Dendritic cell treated with granulocyte-macrophage colony-stimulating factor and Interleukin-4, amounts not matched to agents 40 ng/mL and 50 ng/mL, for 4 days (primary cell): ENCODE results near the gene ZNF439.
A peak's percentile ranks its signal among the peaks of the same experiment; 100 is the strongest.
"Not testable (repeated sequence)": the region's sequence is repeated elsewhere in the genome, so short reads cannot be mapped to it uniquely, and the experiment has no call there.

ENCODE experiments used
- H3K27ac Mint-ChIP-seq: one replicate; pipeline ENCODE4 v1.8.0; 2022; ENCODE audit warnings: mild to moderate bottlenecking, mixed read lengths
- H3K27me3 Mint-ChIP-seq: one replicate; pipeline ENCODE4 v1.8.0; 2022; ENCODE audit warnings: mild to moderate bottlenecking, mixed read lengths
- H3K36me3 Mint-ChIP-seq: one replicate; pipeline ENCODE4 v1.8.0; 2022; ENCODE audit warnings: low read depth, mixed read lengths
- H3K4me1 Mint-ChIP-seq: one replicate; pipeline ENCODE4 v1.8.0; 2022; ENCODE audit warnings: low read depth, mixed read lengths
- H3K4me3 Mint-ChIP-seq: one replicate; pipeline ENCODE4 v1.8.0; 2022; ENCODE audit warnings: mild to moderate bottlenecking, moderate library complexity, mixed read lengths
- H3K9me3 Mint-ChIP-seq: one replicate; pipeline ENCODE4 v1.8.0; 2022; ENCODE audit warnings: mixed read lengths
- intact Hi-C: fragments of 100-400 bp; cut with micrococcal nuclease; formaldehyde crosslinking; loops from one replicate; pipeline ENCODE4 v1.15.0; 2022

The ZNF439 gene

DNA sequence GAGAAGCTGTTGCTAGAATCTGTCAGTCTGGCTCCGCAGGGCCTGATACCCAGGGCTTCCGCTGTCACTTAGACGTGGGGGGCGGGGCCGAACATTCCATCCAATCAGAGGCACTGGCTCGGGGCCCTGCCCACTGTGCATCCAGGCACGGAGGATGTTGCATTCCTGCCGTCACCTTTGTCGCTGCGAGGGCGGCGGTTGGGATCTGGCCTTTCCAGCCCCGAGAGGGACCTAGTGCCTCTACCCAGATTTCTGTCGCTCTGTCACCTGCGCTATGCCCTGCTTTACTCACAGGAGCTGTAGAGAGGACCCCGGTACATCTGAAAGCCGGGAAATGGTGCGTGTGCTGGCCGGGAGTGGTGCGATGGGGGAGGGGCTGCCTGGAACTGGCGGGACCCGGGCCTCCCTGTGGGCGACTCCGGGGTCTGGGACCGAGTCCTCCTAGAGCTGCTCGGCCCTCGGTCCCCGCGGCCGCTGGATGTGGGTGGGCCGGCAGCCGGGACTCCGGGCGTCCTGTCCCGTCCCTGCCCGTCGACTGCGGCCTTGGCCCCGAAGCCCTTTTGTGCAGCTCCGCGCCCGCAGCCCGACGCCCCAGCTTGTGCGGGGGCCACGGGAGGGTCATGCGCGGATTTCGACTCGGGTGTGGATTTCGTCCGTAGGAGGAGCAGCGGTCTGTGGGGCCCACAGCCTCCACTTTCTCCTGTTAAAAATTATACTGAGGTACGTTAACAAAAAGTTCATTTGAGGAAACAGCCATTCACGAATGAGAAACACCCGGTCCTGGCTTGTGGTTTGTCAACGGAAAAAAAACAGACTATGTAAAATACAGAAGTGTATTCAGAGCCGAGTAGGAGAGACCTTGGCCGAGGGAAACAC, at the start of gene ZNF439:
ZNF439 (plus strand) TSS at position 133 of the 876 bp plus-strand sequence; CDS start at position 275, 142 bp downstream.
- peak within 1 kb of the TSS; percentile 58 for H3K27ac Mint-ChIP-seq

DNA sequence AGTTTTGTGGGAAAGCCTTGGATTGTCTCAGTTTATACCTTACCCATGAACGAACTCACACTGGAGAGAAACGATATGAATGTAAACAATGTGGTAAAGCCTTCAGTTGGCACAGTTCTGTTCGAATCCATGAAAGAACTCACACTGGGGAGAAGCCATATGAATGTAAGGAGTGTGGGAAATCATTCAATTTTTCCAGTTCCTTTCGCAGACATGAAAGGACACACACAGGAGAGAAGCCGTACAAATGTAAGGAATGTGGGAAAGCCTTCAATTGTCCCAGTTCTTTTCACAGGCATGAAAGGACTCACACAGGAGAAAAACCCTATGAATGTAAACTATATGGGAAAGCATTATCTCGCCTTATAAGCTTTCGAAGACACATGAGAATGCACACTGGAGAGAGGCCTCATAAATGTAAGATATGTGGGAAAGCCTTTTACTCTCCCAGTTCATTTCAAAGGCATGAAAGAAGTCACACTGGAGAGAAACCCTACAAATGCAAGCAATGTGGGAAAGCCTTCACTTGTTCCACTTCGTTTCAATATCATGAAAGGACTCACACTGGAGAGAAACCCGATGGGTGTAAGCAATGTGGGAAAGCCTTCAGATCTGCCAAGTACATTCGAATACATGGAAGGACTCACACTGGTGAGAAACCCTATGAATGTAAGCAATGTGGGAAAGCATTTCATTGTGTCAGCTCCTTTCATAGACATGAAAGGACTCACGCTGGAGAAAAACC, 42.0 kb upstream of the ZNF439 start:
- Mint-ChIP-seq H3K9me3 (peaks cover 54% of the 10 kb centered on the region), H3K4me3 (no peak overlapping the region), H3K27ac (no peak overlapping the region), H3K4me1 (no peaks in the 10 kb centered on the region), H3K36me3 (peaks cover 27% of the 10 kb centered on the region), H3K27me3 (no peaks in the 10 kb centered on the region)
- intact Hi-C loops, result no loop called here

More for the DNA sequence above, at the start of gene ZNF439:
- Mint-ChIP-seq H3K9me3 (peaks cover 37% of the 10 kb centered on the region), H3K36me3 (peaks cover 28% of the 10 kb centered on the region), H3K4me1 (peaks cover 15% of the 10 kb centered on the region), H3K4me3 (peak within 1 kb of the TSS; percentile 71), H3K27me3 (no peaks in the 10 kb centered on the region)
- intact Hi-C loops, result loop anchor here (1.0 kb wide), 1 partner anchor 35 kb away; the partner anchor contains the start of gene ZNF440

DNA sequence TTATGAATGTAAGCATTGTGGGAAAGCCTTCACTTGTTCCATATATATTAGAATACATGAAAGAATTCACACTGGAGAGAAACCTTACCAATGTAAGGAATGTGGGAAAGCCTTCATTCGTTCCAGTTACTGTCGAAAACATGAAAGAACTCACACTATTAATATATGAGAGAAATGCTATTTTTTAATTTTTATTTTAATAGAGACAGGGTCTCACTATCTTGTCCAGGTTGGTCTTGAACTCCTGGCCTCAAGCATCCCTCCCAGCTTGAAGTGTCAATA, 41.5 kb upstream of the ZNF439 start:
- Mint-ChIP-seq H3K4me1 (no peaks in the 10 kb centered on the region), H3K27me3 (no peaks in the 10 kb centered on the region), H3K4me3 (no peak overlapping the region), H3K36me3 (peaks cover 27% of the 10 kb centered on the region), H3K27ac (no peak overlapping the region), H3K9me3 (peaks cover 54% of the 10 kb centered on the region)
- intact Hi-C loops, result no loop called here

DNA sequence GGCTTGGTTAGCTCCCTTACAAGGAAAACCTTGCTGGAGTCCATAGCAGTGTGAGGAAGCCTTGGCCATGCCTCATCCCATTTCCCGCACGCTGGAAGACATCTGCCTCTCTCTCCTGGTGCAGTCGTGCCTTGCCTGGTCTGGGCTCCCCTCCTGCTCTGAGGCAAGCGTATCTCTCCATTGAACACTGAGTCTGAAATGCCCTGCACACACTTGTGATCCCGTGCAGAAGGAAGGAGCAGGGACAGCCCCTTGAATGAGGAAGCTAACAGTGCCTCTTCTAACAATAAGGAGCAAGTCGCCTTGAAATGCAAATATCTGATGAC, 34.9 kb upstream of the ZNF439 start:
- Mint-ChIP-seq H3K4me3 (peak overlapping the region; percentile 90), H3K27me3 (no peaks in the 10 kb centered on the region), H3K4me1 (peaks cover 23% of the 10 kb centered on the region), H3K9me3 (peaks cover 30% of the 10 kb centered on the region), H3K36me3 (peaks cover 47% of the 10 kb centered on the region), H3K27ac (peak overlapping the region; percentile 92)
- intact Hi-C loops, result loop anchor here (1.0 to 2.0 kb wide), 2 partner anchors 15 to 35 kb away; partner anchors contain the start of genes ZNF439 and ZNF491

DNA sequence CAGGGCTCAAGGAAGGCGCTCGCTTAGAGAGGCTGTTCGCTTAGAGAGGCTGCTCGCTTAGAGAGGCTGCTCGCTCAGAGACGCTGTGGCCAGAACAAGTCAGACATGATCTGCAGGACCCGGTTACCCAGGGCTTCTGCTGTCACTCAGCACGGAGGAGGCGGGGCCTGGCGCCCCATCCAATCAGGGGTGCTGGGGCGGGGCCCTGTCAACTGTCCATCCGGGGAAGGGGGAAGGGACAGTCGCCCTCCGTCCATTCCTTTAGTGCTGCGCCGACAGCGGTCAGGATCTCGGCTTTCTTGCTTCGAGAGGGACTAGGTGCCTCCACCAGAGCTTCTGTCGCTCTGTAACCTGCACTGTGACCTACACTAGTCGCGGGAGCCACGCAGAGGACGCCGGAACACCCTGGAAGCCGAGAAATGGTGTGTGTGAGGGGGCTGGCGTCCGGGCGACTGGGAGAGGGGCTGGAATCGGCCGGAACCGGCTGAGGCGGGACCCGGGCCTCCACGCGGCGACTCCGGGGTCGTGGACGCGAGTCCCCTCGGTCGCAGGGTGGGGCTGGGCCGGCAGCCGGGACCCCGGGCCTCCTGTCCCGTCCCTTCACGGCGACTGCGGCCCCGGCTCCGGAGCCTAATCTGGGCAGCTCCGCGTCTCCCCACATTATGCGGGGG, 34.4 kb upstream of the ZNF439 start, which contains the start of gene ZNF440:
ZNF440 (plus strand) TSS at position 245 of the 671 bp plus-strand sequence; CDS start at position 420, 175 bp downstream.
- Mint-ChIP-seq H3K36me3 (peaks cover 50% of the 10 kb centered on the region), H3K4me1 (peaks cover 23% of the 10 kb centered on the region), H3K9me3 (peaks cover 32% of the 10 kb centered on the region), H3K27me3 (no peaks in the 10 kb centered on the region), H3K27ac (peak within 1 kb of the TSS; percentile 92), H3K4me3 (peak within 1 kb of the TSS; percentile 90)
- intact Hi-C loops, result loop anchor here (1.0 to 2.0 kb wide), 2 partner anchors 15 to 34 kb away; partner anchors contain the start of genes ZNF439 and ZNF491

DNA sequence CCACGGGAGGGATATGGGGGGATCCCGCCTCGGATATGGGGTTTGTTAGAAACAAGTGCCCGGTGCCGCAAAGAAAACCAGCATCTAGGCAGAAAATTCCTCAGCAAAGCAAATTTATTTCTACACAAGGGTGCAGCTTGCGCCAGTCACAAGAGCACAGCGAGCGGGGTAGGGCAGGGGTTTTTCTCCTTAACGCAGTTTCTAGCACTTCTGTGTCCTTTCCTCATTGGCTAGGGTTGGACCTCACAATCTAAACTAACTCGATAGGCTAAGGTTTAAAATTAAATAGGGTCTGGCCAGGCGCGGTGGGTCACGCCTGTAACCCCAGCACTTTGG, 33.9 kb upstream of the ZNF439 start:
- intact Hi-C loops, result loop anchor here (1.0 to 2.0 kb wide), 2 partner anchors 16 to 34 kb away; partner anchors contain the start of genes ZNF439 and ZNF491
- Mint-ChIP-seq H3K36me3 (peaks cover 52% of the 10 kb centered on the region), H3K27me3 (no peaks in the 10 kb centered on the region), H3K27ac (peak overlapping the region; percentile 92), H3K9me3 (peaks cover 32% of the 10 kb centered on the region), H3K4me1 (peaks cover 23% of the 10 kb centered on the region), H3K4me3 (peak overlapping the region; percentile 90)

DNA sequence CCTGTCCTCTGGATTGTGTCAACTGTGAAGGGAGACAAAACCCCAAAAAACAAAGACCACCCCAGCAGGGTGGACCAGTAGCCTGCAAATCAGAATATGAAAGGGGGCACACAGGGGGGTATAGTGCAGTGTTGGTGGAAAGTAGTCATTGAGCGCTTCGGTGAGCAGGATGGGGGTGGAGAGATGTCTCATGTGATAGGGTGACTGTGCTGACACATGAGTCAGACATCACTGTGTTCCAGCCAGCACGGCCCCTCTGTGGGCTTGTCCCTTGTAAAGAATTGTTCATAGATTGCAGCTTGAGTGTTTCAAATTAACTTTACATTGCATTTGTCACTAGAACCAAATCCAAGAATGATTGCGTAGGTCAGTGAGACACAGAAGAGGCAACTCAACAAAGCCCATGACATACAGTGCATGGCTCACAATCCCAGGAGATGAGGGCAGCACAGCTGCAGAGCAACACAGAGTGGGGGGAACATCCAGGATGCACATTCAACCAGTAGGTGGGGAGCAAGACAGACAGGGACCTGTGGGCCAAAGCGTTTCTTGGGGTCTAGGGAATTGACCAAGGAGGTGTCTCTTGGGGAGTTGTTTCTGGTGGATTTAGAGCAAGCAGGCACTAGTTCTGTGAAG, 26.9 kb upstream of the ZNF439 start:
- intact Hi-C loops, result no loop called here
- no peak overlapping the region for H3K27ac Mint-ChIP-seq
- peaks cover 10% of the 10 kb centered on the region for H3K4me1 Mint-ChIP-seq
- peaks cover 83% of the 10 kb centered on the region for H3K36me3 Mint-ChIP-seq
- peaks cover 69% of the 10 kb centered on the region for H3K9me3 Mint-ChIP-seq
- H3K4me3 Mint-ChIP-seq, result no peak overlapping the region
- H3K27me3 Mint-ChIP-seq, result no peaks in the 10 kb centered on the region

DNA sequence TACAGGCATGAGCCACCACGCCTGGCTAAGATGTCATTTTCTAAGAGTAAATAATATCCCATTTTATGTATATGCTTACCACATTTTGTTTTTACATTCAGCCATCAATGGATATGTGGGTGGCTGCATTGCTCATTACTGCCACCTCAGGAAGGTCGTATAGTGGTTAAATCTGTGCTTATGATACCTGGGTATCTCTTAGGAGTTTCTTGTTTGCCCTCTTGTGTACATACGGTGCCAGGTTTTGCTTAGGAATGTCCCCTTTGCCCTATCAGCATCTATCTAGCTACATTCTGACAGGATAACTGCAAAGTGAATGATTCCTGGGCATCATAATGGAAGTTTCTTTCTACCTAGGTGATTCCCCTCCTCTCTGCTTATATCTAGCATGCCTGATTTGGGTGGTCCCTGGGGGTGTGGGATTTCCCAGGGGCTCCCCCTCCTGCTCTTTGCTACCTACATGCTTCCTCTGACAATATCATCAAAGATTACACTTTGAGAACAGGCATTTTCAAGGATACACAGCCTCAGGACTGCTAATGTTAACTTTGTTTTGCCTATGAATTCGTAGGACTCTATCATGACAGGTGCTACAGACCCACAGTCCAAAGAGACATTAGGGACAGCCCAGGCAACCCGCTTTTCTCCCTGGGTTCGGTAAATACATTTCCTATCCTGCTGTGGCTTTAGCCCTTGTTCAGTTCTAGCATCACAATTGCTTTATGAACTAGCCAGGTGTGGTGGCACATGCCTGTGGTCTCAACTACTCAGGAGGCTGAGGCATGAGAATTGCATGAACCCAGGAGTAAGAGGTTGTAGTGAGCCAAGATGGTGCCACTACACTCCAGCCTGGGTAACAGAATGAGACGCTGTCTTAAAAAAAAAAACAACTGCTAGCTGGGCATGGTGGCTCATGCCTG, 19.3 kb upstream of the ZNF439 start:
- H3K27me3 Mint-ChIP-seq, H3K27ac Mint-ChIP-seq, H3K4me3 Mint-ChIP-seq, H3K4me1 Mint-ChIP-seq, intact Hi-C loops: not testable (repeated sequence)
- Mint-ChIP-seq H3K9me3 (peaks cover 99% of the 10 kb centered on the region), H3K36me3 (peaks cover 98% of the 10 kb centered on the region)

DNA sequence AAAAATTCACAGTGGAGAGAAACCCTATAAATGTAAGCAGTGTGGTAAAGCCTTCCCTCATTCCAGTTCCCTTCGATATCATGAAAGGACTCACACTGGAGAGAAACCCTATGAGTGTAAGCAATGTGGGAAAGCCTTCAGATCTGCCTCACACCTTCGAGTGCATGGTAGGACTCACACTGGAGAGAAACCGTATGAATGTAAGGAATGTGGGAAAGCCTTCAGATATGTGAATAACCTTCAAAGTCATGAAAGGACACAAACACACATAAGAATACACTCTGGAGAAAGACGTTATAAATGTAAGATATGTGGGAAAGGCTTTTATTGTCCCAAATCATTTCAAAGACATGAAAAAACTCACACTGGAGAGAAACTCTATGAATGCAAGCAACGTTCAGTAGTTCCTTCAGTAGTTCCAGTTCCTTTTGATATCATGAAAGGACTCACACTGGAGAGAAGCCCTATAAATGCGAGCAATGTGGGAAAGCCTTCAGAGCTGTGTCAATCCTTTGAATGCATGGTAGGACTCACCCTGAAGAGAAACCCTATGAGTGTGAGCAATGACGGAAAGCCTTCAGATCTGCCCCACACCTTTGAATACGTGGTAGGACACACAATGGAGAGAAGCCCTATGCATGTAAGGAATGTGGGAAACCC, 16.1 kb upstream of the ZNF439 start:
- Mint-ChIP-seq H3K36me3 (peaks cover 78% of the 10 kb centered on the region), H3K27me3 (no peaks in the 10 kb centered on the region), H3K27ac (no peak overlapping the region), H3K9me3 (peaks cover 97% of the 10 kb centered on the region), H3K4me3 (no peak overlapping the region), H3K4me1 (no peaks in the 10 kb centered on the region)
- intact Hi-C loops, result no loop called here

DNA sequence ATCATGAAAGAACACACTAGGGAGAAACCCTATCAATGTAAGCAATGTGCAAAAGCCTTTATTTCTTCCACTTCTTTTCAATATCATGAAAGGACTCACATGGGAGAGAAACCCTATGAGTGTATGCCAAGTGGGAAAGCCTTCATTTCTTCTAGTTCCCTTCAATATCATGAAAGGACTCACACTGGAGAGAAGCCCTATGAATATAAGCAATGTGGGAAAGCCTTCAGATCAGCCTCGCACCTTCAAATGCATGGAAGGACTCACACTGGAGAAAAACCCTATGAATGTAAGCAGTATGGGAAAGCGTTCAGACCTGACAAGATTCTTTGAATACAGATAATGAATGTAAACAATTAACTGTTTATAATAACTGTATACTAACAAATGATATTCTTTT, 15.0 kb upstream of the ZNF439 start:
- Mint-ChIP-seq H3K27me3 (no peaks in the 10 kb centered on the region), H3K9me3 (peaks cover 94% of the 10 kb centered on the region), H3K4me3 (no peak overlapping the region), H3K4me1 (no peaks in the 10 kb centered on the region), H3K36me3 (peaks cover 67% of the 10 kb centered on the region), H3K27ac (no peak overlapping the region)
- intact Hi-C loops, result no loop called here

DNA sequence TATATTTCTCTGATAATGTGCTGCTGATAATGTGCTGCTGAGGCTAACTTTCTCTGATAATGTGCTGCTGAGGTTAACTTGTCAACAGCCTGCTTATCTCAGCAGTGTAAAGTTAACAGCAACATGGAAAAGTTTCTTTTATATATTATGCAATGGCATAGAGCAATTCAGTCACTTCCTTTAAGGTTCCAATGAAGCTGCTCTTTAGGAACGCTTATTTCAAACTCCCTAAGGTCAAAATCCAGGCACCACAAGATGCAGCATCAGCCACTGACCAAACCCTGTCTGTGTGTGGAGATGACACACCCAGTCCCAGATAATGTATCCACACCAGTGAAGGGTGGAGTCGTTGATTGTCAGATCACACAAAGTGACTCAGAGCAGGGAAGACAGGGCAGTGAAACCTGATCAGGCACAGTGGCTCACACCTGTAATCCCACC, 12.9 kb upstream of the ZNF439 start:
- H3K27me3 Mint-ChIP-seq, H3K27ac Mint-ChIP-seq, H3K4me3 Mint-ChIP-seq, H3K4me1 Mint-ChIP-seq, intact Hi-C loops: not testable (repeated sequence)
- Mint-ChIP-seq H3K9me3 (peaks cover 94% of the 10 kb centered on the region), H3K36me3 (peaks cover 46% of the 10 kb centered on the region)

DNA sequence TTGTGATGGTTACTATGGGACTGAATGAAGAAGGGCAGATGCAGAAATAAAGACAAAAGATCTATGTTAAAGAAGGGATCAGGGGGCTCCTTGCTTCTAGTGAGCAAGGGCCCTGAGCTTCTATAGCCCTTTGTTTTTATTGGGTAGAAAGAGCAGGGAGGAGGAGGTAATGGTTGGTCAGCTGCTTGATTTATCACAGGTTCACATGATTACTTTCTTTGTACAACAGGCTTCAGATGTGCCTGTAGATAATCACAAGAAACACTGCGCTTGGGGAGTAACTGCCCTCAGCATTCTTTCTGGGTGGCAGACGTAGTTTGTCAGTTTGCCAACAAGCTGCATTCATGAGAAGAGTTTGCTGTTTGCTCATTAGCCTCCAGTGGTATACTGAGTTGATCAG, 4.8 kb upstream of the ZNF439 start:
- no peak overlapping the region for H3K4me3 Mint-ChIP-seq
- H3K36me3 Mint-ChIP-seq, result no peaks in the 10 kb centered on the region
- intact Hi-C loops, result no loop called here
- peaks cover 56% of the 10 kb centered on the region for H3K9me3 Mint-ChIP-seq
- H3K27me3 Mint-ChIP-seq, result no peaks in the 10 kb centered on the region
- H3K27ac Mint-ChIP-seq, result no peak overlapping the region
- H3K4me1 Mint-ChIP-seq, result peaks cover 6% of the 10 kb centered on the region
